K562 (cell line): ENCODE measurements around the gene ARHGAP30. TPM values are rescaled to one million over a fixed set of nuclear protein-coding genes. Genes with fewer than 3 reads are reported as not detected.
"Not testable (repeated sequence)": the region's sequence is repeated elsewhere in the genome, so short reads cannot be mapped to it uniquely, and the experiment has no call there.

ENCODE experiments used
- ATAC-seq: fragments of 200-7000 bp; cut with Tn5 transposase; 3 replicates; pipeline ENCODE4 v1.9.1; 2020; ENCODE audit warnings: moderate library complexity
- BruUV-seq: library from RNA; stranded (reverse); fragments of 400-500 nt; replicated peaks from 2 replicates; lab custom pipeline; 2021; lab: Mats Ljungman, UMichigan
- CTCF ChIA-PET: fragments of 300-600 bp; formaldehyde crosslinking; extraction: SDS; loops from one replicate; lab custom pipeline; 2021; ENCODE audit warnings: low intra/inter-chr PET ratio; lab: Yijun Ruan, JAX
- POLR2A ChIA-PET: fragments of 300-600, 350-650 bp; sonication (Branson Sonifier 250); formaldehyde crosslinking; extraction: SDS; loops from one replicate; lab custom pipeline; 2021; ENCODE audit warnings: antibody characterized with exemption, inconsistent platforms; lab: Yijun Ruan, JAX
- DNase-seq, 4 experiments: peaks; one replicate each; pipeline versions ENCODE4 v3.0.0 to v3.0.0-alpha.2; 2011 to 2018; ENCODE audit warnings: low spot score in 3 of 4, mixed read lengths in 3 of 4; ENCODE audit errors: extremely low read depth in 1 of 4
- FAIRE-seq: peaks from 2 replicates; lab custom pipeline; 2011; peaks lifted over from hg19 to GRCh38; lab: Jason Lieb, UNC
- H2AFZ ChIP-seq: 2 replicates; pipeline ENCODE4 v1.6.0; 2011; ENCODE audit warnings: low read depth, low read length, control low read depth, inconsistent platforms
- H3K27ac ChIP-seq: fragments of 200-600 bp; 3 replicates; pipeline ENCODE4 v1.8.0; 2011; ENCODE audit warnings: low read depth, mild to moderate bottlenecking, control low read depth, inconsistent platforms, low read length, moderate library complexity, mixed read lengths; ENCODE audit errors: extremely low read depth
- H3K27me3 ChIP-seq, 2 experiments: fragments of 300-600 bp in 1 of 2; 2 replicates in 1 of 2; 3 replicates in 1 of 2; pipeline versions ENCODE4 v1.6.0 to v1.8.0; 2011; ENCODE audit warnings: inconsistent platforms in 2 of 2, low read length in 2 of 2, mild to moderate bottlenecking in 1 of 2, mixed read lengths in 1 of 2, moderate library complexity in 1 of 2; ENCODE audit not compliant: control insufficient read depth in 2 of 2, insufficient read depth in 2 of 2
- H3K36me3 ChIP-seq: fragments of 300-600 bp; 3 replicates; pipeline ENCODE4 v1.8.0; 2011; ENCODE audit warnings: mild to moderate bottlenecking, low read length, inconsistent platforms; ENCODE audit not compliant: control insufficient read depth, insufficient read depth
- H3K4me1 ChIP-seq, 2 experiments: fragments of 200-600 bp in 1 of 2; replicated peaks in 1 of 2; 2 replicates in 1 of 2; 3 replicates in 1 of 2; pipeline versions ENCODE4 v1.5.1 to v1.8.0; 2011; ENCODE audit warnings: inconsistent platforms in 2 of 2, low read length in 2 of 2, mild to moderate bottlenecking in 1 of 2, mixed read lengths in 1 of 2, moderate library complexity in 1 of 2; ENCODE audit not compliant: control insufficient read depth in 2 of 2, insufficient read depth in 2 of 2
- H3K4me2 ChIP-seq: 2 replicates; pipeline ENCODE4 v1.6.1; 2011; ENCODE audit warnings: low read length, control low read depth, inconsistent platforms, mixed read lengths; ENCODE audit not compliant: insufficient read depth
- H3K4me3 ChIP-seq: fragments of 200-600 bp; sonication (generic), shearing (Covaris generic); 2 replicates; pipeline ENCODE4 v1.5.1; 2016; ENCODE audit warnings: control low read depth, inconsistent platforms
- H3K79me2 ChIP-seq: fragments of 200-600 bp; 3 replicates; pipeline ENCODE4 v1.8.0; 2011; ENCODE audit warnings: low read length, inconsistent platforms; ENCODE audit not compliant: control insufficient read depth, insufficient read depth
- H3K9ac ChIP-seq, 2 experiments: 2 replicates each; pipeline versions ENCODE4 v1.6.0 to v1.6.1; 2011; ENCODE audit warnings: low read depth in 2 of 2, low read length in 2 of 2, control low read depth in 1 of 2, inconsistent platforms in 1 of 2, mild to moderate bottlenecking in 1 of 2, mixed read lengths in 1 of 2; ENCODE audit not compliant: insufficient read depth in 1 of 2
- H3K9me1 ChIP-seq: one replicate; pipeline ENCODE4 v1.6.0; 2011; ENCODE audit warnings: inconsistent platforms, mild to moderate bottlenecking, low read length, moderate library complexity; ENCODE audit not compliant: control insufficient read depth, insufficient read depth
- H3K9me3 ChIP-seq: replicated peaks from 2 replicates; pipeline ENCODE4 v1.5.1; 2011; ENCODE audit warnings: low read depth, low read length, inconsistent platforms; ENCODE audit not compliant: control insufficient read depth, insufficient read depth
- H4K20me1 ChIP-seq: replicated peaks from 2 replicates; pipeline ENCODE4 v1.6.1; 2011; ENCODE audit warnings: low read length, inconsistent platforms, mixed read lengths; ENCODE audit not compliant: control insufficient read depth, insufficient read depth
- GATAD2B ChIP-seq: fragments of 450-650 bp; IDR thresholded peaks from 2 replicates; pipeline ENCODE4 v1.6.1; 2017; ENCODE audit warnings: mild to moderate bottlenecking, borderline replicate concordance
- MEIS2 ChIP-seq: fragments of 450-650 bp; IDR thresholded peaks from 2 replicates; pipeline ENCODE4 v1.6.1; 2014; ENCODE audit warnings: mild to moderate bottlenecking; ENCODE audit not compliant: partially characterized antibody
- PBX2 ChIP-seq, 2 experiments: IDR thresholded peaks in 1 of 2; conservative IDR thresholded peaks in 1 of 2; 2 replicates each; pipeline ENCODE4 v1.6.1; 2016; ENCODE audit warnings: low read depth in 2 of 2, mild to moderate bottlenecking in 1 of 2, missing compliant biosample characterization in 1 of 2, missing genetic modification characterization in 1 of 2, moderate library complexity in 1 of 2
- PCBP2 ChIP-seq: fragments of 200-400 bp; formaldehyde crosslinking; IDR thresholded peaks from 2 replicates; pipeline ENCODE4 v1.6.1; 2018; ENCODE audit warnings: low read length, low read depth, mild to moderate bottlenecking, moderate library complexity; ENCODE audit not compliant: poor library complexity, severe bottlenecking
- PKNOX1 ChIP-seq: fragments of 450-650 bp; IDR thresholded peaks from 2 replicates; pipeline ENCODE4 v1.6.1; 2016
- WGBS: fragments of 100-300 bp; shearing (Covaris generic); methylation state at CpG from one replicate; pipeline ENCODE4 v1.1.6; 2016; ENCODE audit warnings: low coverage, mixed read lengths; ENCODE audit not compliant: insufficient coverage; ENCODE audit errors: missing lambda C conversion rate; 5-methylcytosine and 5-hydroxymethylcytosine counted together
- in situ Hi-C: fragments of 300-500 bp; cut with MboI; formaldehyde crosslinking; loops from 4 replicates; pipeline ENCODE4 v1.15.0; 2018; ENCODE audit warnings: inconsistent platforms, mixed read lengths
- intact Hi-C: fragments of 100-400 bp; cut with micrococcal nuclease; formaldehyde crosslinking; loops from 2 replicates; pipeline ENCODE4 v1.14.2; 2022
- polyA plus RNA-seq, 8 experiments: library from polyadenylated mRNA; depleted of rRNA in 4 of 8; stranded (reverse) in 5 of 8; unstranded in 3 of 8; fragments of >200 nt; fragmentation: Nextera tagmentation in 2 of 8; fragmentation: Illumina TruSeq in 1 of 8; extraction: Ambion mirVana in 2 of 8; extraction: Trizol in 1 of 8; gene quantifications; 2 replicates each; pipeline versions ENCODE4 v1.2.1 to v1.2.3, GENCODE V29; 2011 to 2014; ENCODE audit warnings: inconsistent platforms in 1 of 8, missing spikeins in 1 of 8
- total RNA-seq, 7 experiments: library from RNA; depleted of rRNA in 6 of 7; stranded (reverse); fragments of >200 nt in 6 of 7; fragmentation: Illumina TruSeq in 2 of 7; extraction: Trizol in 2 of 7; gene quantifications; 2 replicates each; pipeline versions ENCODE4 v1.2.1 to v1.2.3, GENCODE V29; 2011 to 2021; ENCODE audit warnings: low replicate concordance in 1 of 7

Gene ARHGAP30
- total and polyA plus RNA-seq, 9 of the 15 experiments (the other 6 are each of a cell fraction or from before 2014, with no cell fraction given) = 0.01 to 0.73 (median 0.12) TPM

GRCh38 chr1:161068306-161069234, 1.1 kb downstream of the ARHGAP30 start (continued):
- TF ChIP-seq MEIS2 (peak; percentile 70), PCBP2 (no peak)

- CTCF ChIA-PET = no interaction called here
- intact Hi-C loops = no loop called here
- TF ChIP-seq PBX2 (CRISPR knock-in tag; IDR thresholded peaks at IDR 0.05; ENCODE audit: low read depth) (no peak), PBX2 (tag; conservative IDR thresholded peaks at IDR 0.05; ENCODE audit: low read depth) (0 out of 2 replicates have a peak, but pooled peaks have one; percentile 17), GATAD2B (no peak), MEIS2 (peak; percentile 43), PKNOX1 (peak; percentile 32; the same call in 1 of the 2 replicates)
- TF ChIP-seq, all 486 proteins: peak for 3
- POLR2A ChIA-PET = interaction anchor here (0.5 to 3.3 kb wide), 3 partner anchors 12 to 46 kb away, joined by 3 to 19 read pairs (median 4); partner anchors contain the start of genes F11R and USF1
- Histone ChIP-seq H3K79me2 (no peaks in the 10 kb centered on the region), H4K20me1 (no peaks in the 10 kb centered on the region), H3K4me1 (peaks cover 7 to 18% of the 10 kb centered on the region in 2 experiments; a peak in 4 of 5 replicates), H3K27me3 (no peaks in the 10 kb centered on the region; a peak in 1 of 5 replicates), H3K9me1 (no peaks in the 10 kb centered on the region), H3K27ac (no peak overlapping the region), H3K4me3 (no peak overlapping the region), H2AFZ (0 out of 2 replicates have a peak overlapping the region, but pooled peaks have one; percentile 33), H3K36me3 (no peaks in the 10 kb centered on the region), H3K4me2 (no peak overlapping the region), H3K9ac (peak overlapping the region in 1 of 2 experiments; percentile 17; a peak in 1 of 4 replicates), H3K9me3 (no peaks in the 10 kb centered on the region)
- DNase-seq (no peak), FAIRE-seq (no peak), ATAC-seq (no peak; the same call in 2 of the 3 replicates)
- no TSS peak for BruUV-seq
- 3% methylated on average over 3 of the region's 3 CpGs for WGBS
- in situ Hi-C loops = no loop called here
Observed at GRCh38 chr1:161066694-161067093, 3.0 kb downstream of the ARHGAP30 start.

- CTCF ChIA-PET = interaction anchor here (0.6 kb wide), 1 partner anchor 58 kb away, joined by 4 read pairs; no protein-coding TSS in a partner anchor
- H3K4me1 ChIP-seq = peaks cover 7 to 18% of the 10 kb centered on the region in 2 experiments; a peak in 4 of 5 replicates
- H2AFZ ChIP-seq, H3K27me3 ChIP-seq, H3K4me3 ChIP-seq, FAIRE-seq, H3K9me1 ChIP-seq, ATAC-seq, H3K79me2 ChIP-seq, H3K27ac ChIP-seq, H3K4me2 ChIP-seq, H3K36me3 ChIP-seq, in situ Hi-C loops, intact Hi-C loops, DNase-seq, H3K9ac ChIP-seq, BruUV-seq, H4K20me1 ChIP-seq, H3K9me3 ChIP-seq: not testable (repeated sequence)
- POLR2A ChIA-PET = interaction anchor here (1.6 to 2.2 kb wide), 2 partner anchors 13 to 20 kb away, joined by 4 to 11 read pairs; partner anchors contain the start of gene USF1
- 50% methylated on average over 7 of the region's 7 CpGs for WGBS
Observed at GRCh38 chr1:161065681-161066080, 4.0 kb downstream of the ARHGAP30 start.
